GM12891 (cell line): ENCODE results near the gene ITGAX.

ENCODE experiments used
- POLR2A ChIP-seq: IDR thresholded peaks from 2 replicates; pipeline ENCODE4 v1.6.1; 2011; ENCODE audit warnings: low read depth, low read length, control low read depth
- POLR2AphosphoS5 ChIP-seq: IDR thresholded peaks from 2 replicates; pipeline ENCODE4 v1.6.1; 2011; ENCODE audit warnings: low read depth, low read length, control low read depth

DNA sequence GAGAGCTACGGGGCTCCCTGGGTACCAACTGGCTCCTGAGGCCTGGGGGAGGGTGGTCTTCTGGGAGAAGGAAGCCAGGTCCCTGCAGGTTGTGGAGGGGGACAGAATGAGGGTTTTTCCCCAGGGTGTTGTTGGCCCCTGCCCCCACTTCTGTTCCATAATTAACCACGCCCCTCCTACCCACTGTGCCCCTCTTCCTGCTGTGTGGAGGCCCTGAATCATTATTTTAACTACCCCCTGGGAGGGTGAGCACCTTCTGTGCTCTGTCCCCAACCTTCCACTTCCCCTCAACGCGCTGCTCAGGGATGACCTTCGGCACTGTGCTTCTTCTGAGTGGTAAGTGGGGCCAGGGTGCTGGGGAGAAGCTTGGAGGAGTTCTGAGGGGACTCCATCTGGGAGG, 38.1 kb downstream of the ITGAX start, which contains the start of gene ITGAD:
- no peak for TF ChIP-seq POLR2A
- TF ChIP-seq POLR2AphosphoS5, result no peak
